Measurements from ENCODE around the gene TCF12. TPM values are rescaled to one million over a fixed set of nuclear protein-coding genes. Genes with fewer than 3 reads are reported as not detected.

The TCF12 gene
- polyA plus RNA-seq, 3 donors, result 15.8 to 52.5 (median 27.6) TPM

- Mint-ChIP-seq H3K9me3 (no peaks in the 10 kb centered on the region), H3K4me1 (peaks cover 8% of the 10 kb centered on the region), H3K36me3 (no peaks in the 10 kb centered on the region), H3K27ac (no peak overlapping the region), H3K4me3 (no peak overlapping the region), H3K27me3 (ENCODE audit: low read depth in 3 of 3) (peaks cover 0 to 2% (median 0%) of the 10 kb centered on the region in 3 donors)
- DNase-seq, result no peak
- H3K4me2 ChIP-seq (replicated peaks; ENCODE audit: extremely low read depth, low read length, poor library complexity, severe bottlenecking), result no peak overlapping the region
- H3K4me3 ChIP-seq (replicated peaks in 1 of 3; ENCODE audit: low read depth in 2 of 3, low read length in 3 of 3), result no peak overlapping the region
- no peaks in the 10 kb centered on the region for H3K9me3 ChIP-seq (replicated peaks in 1 of 2; ENCODE audit: control insufficient read depth in 1 of 2, insufficient read depth in 1 of 2, low read length in 2 of 2)
- WGBS (ENCODE audit: insufficient coverage), result 100% methylated on average over 3 of the region's 5 CpGs
- no peaks in the 10 kb centered on the region for H3K27me3 ChIP-seq (ENCODE audit: control insufficient read depth in 2 of 2, insufficient read depth in 2 of 2, low read length in 2 of 2)
- no peak overlapping the region for H3K27ac ChIP-seq (ENCODE audit: low read depth in 1 of 2, low read length in 2 of 2)
- H3K9ac ChIP-seq (ENCODE audit: insufficient read depth, low read length, poor library complexity, severe bottlenecking), result no peak overlapping the region
- TF ChIP-seq CTCF (IDR thresholded peaks at IDR 0.05), result no peak
- H3K79me2 ChIP-seq (ENCODE audit: insufficient read depth, low read length), result no peaks in the 10 kb centered on the region
- H4K20me1 ChIP-seq (ENCODE audit: insufficient read depth, low read length), result no peaks in the 10 kb centered on the region
- H3K36me3 ChIP-seq (replicated peaks in 1 of 2; ENCODE audit: control insufficient read depth in 1 of 2, insufficient read depth in 2 of 2, low read length in 2 of 2), result no peaks in the 10 kb centered on the region
- intact Hi-C loops (cut with micrococcal nuclease), result no loop called here
- no peak overlapping the region for H2AFZ ChIP-seq (ENCODE audit: insufficient read depth, low read depth, low read length, poor library complexity, severe bottlenecking)
- no peaks in the 10 kb centered on the region for H3K4me1 ChIP-seq (ENCODE audit: control insufficient read depth in 1 of 2, insufficient read depth in 2 of 2, low read length in 2 of 2)
Observed at GRCh38 chr15:57339321-57339720, 420.9 kb downstream of the TCF12 start.

Small RNA genes within 50 kb of the gene (small RNA-seq; reads per million reads assigned to genes)
- not detected for gene RF01210 (ENCODE audit: insufficient read length, low read depth)

Other genes starting within 250 kb of the TCF12 start
- 10 to 100 TPM in 1 of 3 donors, 1 to 10 TPM in 2; 5.1 to 14.2 (median 8.0) TPM for gene ZNF280D, start 185.1 kb upstream of the TCF12 start, polyA plus RNA-seq

All from CD14-positive monocyte (primary cell).